ENCODE results near the gene DACT3.
"Not testable (repeated sequence)": the region's sequence is repeated elsewhere in the genome, so short reads cannot be mapped to it uniquely, and the experiment has no call there.

Gene DACT3

DNA sequence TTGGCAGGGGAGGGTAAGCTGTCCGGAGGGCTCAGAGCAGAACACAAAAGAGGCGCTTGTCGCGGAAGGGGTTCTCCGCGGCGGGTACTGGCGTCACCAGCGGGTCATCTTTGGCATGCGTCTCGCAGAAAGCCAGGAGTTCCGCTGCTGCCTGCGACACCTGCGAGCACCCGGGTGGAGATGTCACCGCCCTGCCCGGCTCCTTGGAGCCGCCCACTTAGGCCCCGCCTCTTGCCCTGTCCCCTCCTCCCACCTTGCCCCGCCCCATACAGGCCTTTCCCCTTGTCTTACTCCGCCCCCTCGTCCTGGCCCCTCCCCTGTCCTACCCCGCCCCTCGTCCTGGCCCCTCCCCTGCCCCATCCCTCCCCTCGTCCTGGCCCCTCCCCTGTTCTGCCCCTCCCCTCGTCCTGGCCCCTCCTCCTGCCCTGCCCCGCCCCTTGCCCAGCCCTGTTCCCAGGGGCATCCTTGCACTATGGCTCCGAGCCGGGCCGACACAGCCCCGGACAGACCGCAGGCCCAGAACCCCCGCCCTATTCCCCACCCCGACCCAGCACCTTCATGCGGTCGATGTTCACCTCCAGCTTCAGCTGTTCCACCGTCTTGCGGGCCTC lies 26.8 kb downstream of the DACT3 start:
- ChIA-PET POLR2A (interaction anchor here (0.9 kb wide), 1 partner anchor 33 kb away, joined by 3 read pairs; the partner anchor contains the start of gene CALM3), CTCF (interaction anchor here (1.5 to 8.3 kb wide), 5 partner anchors 9 to 28 kb away, joined by 3 to 94 read pairs (median 27); partner anchors contain the start of genes DACT3 and PTGIR)
- TF ChIP-seq, protein P1, sequence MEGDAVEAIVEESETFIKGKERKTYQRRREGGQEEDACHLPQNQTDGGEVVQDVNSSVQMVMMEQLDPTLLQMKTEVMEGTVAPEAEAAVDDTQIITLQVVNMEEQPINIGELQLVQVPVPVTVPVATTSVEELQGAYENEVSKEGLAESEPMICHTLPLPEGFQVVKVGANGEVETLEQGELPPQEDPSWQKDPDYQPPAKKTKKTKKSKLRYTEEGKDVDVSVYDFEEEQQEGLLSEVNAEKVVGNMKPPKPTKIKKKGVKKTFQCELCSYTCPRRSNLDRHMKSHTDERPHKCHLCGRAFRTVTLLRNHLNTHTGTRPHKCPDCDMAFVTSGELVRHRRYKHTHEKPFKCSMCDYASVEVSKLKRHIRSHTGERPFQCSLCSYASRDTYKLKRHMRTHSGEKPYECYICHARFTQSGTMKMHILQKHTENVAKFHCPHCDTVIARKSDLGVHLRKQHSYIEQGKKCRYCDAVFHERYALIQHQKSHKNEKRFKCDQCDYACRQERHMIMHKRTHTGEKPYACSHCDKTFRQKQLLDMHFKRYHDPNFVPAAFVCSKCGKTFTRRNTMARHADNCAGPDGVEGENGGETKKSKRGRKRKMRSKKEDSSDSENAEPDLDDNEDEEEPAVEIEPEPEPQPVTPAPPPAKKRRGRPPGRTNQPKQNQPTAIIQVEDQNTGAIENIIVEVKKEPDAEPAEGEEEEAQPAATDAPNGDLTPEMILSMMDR (IDR thresholded peaks at IDR 0.05; ENCODE audit: insufficient read depth, low read length, missing control alignments) = no peak
- no peak for DNase-seq (ENCODE audit: low read depth, low spot score)
- H3K4me3 ChIP-seq (ENCODE audit: low read depth, low read length) = peak overlapping the region; percentile 54

DNA sequence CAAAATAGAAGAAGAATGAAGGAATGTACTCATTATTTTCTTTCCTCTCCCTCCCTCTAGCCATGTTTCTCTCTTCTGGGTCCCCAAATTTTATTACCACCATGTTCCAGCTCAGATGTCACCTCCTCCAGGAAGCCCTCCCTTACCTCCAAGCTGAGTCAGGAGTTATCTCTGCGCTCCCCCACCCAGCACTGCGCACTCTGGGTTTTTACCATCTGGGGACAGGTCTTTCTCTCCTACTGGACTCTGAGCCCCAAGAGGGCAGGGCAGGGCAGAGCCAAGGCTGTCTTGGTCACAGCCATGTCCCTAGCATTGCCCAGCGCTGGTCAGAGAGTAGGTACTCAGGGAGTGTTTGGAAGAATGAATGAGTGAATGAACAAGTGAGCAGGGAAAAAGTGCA lies 27.9 kb downstream of the DACT3 start:
- TF ChIP-seq, protein P1 (IDR thresholded peaks at IDR 0.05; ENCODE audit: insufficient read depth, low read length, missing control alignments) = no peak
- POLR2A ChIA-PET = no interaction called here
- CTCF ChIA-PET = interaction anchor here (1.5 to 8.3 kb wide), 6 partner anchors 8 to 71 kb away, joined by 3 to 94 read pairs (median 18); partner anchors contain the start of genes DACT3 and PTGIR
- no peak for DNase-seq (ENCODE audit: low read depth, low spot score)
- H3K4me3 ChIP-seq (ENCODE audit: low read depth, low read length) = no peak overlapping the region

DNA sequence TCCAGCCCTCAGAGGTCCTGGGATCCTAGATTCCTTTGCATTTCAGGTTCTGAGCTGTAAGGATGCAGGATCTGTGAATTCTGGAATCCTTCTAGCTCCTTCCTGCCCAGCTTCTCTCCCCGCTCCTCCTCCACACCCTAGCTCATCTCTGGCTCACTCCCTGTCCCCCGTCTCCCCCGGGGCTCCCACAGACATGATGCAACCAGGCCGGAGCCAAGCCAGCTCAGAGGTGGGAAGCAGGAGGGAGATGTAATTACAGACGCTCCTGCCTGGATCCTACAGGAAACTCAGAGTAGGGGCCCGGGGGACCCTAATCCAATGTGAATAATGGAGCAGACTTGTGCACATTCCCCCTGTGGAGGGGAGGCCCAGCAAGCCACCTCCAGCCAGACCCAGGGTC lies 29.5 kb downstream of the DACT3 start:
- no peak overlapping the region for H3K4me3 ChIP-seq (ENCODE audit: low read depth, low read length)
- DNase-seq (ENCODE audit: low read depth, low spot score) = no peak
- TF ChIP-seq, protein P1 (IDR thresholded peaks at IDR 0.05; ENCODE audit: insufficient read depth, low read length, missing control alignments) = no peak
- ChIA-PET CTCF (interaction anchor here (1.3 to 8.3 kb wide), 7 partner anchors 10 to 236 kb away, joined by 3 to 94 read pairs (median 12); partner anchors contain the start of gene DACT3), POLR2A (interaction anchor here (0.7 to 1.1 kb wide), 5 partner anchors 11 to 44 kb away, joined by 3 to 5 read pairs (median 3); partner anchors contain the start of genes CALM3 and DACT3)

DNA sequence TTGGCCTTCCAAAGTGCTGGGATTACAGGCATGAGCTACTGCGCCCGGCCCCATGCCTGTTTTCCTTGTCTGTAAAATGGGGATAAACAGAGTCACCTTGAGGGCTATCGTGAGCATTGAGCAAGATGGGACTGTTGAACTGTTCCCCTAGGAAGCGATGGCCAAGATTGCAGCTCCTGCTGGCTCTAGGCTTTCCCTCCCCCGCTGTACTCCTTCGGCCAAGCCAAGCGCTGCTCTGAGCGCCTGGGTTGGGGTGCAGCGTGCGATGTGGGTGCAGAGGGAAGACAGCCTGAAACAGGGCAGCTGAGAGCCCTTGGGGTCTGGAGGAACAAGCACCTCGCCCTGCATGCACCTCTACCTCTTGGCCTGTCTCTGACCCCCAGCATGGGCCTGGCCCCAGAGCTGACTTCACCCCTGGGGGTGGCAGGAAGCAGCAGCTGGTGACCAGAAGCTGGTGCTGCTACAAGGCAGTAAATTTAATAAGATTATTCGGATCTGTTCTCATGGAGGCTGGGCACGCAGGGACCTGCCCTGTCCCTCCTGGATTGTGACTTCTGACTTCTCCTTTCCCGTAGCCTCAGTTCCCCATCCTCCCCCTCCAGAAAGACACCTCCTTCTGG lies 30.3 kb downstream of the DACT3 start:
- TF ChIP-seq, protein P1 (IDR thresholded peaks at IDR 0.05; ENCODE audit: insufficient read depth, low read length, missing control alignments) = no peak
- no peak for DNase-seq (ENCODE audit: low read depth, low spot score)
- POLR2A ChIA-PET = interaction anchor here (0.7 to 1.1 kb wide), 4 partner anchors 10 to 43 kb away, joined by 3 to 5 read pairs (median 4); partner anchors contain the start of gene DACT3
- no peak overlapping the region for H3K4me3 ChIP-seq (ENCODE audit: low read depth, low read length)
- CTCF ChIA-PET = interaction anchor here (1.5 to 8.3 kb wide), 6 partner anchors 9 to 98 kb away, joined by 6 to 94 read pairs (median 20); partner anchors contain the start of gene DACT3

DNA sequence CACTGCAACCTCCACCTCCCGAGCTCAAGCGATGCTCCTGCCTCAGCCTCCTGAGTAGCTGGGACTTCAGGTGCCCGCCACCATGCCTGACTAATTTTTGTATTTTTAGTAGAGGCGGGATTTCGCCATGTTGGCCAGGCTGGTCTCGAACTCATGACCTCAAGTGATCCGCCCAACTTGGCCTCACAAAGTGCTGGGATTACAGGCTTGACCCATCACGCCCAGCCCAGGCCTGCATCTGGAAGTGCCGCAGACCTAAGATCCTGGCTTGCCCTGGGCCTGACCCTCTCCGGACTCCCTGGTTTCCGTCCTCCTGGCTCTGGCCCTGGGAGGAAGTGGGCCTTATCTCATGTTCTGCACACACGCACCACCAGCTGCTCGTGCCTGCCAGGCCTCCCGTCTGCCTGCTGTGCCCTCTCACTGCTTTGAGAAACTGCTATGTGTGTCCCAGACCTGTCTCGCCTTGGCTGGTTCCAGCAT lies 31.4 kb downstream of the DACT3 start:
- ChIA-PET POLR2A (no interaction called here), CTCF (interaction anchor here (1.5 to 8.3 kb wide), 3 partner anchors 11 to 33 kb away, joined by 3 to 94 read pairs (median 63); partner anchors contain the start of gene DACT3)
- H3K4me3 ChIP-seq (ENCODE audit: low read depth, low read length) = no peak overlapping the region
- DNase-seq (ENCODE audit: low read depth, low spot score) = no peak
- TF ChIP-seq, protein P1 (IDR thresholded peaks at IDR 0.05; ENCODE audit: insufficient read depth, low read length, missing control alignments) = no peak

DNA sequence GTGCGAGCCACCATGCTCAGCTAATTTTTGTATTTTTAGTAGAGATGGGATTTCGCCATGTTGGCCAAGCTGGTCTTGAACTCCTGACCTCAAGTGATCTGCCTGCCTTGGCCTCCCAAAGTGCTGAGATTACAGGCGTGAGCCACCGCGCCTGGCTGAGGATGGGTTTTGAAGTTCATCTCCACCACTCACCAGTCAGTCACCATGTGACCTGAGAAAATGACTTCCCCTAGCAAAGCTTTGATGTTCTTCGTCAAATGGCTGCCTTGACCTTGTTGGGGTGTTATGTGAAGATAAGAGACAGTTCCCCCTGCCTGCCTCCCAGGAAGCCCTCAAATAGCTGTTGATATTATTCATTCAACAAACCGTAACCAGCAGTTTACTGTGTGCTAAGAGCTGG lies 32.0 kb downstream of the DACT3 start:
- CTCF ChIA-PET = interaction anchor here (1.5 to 8.3 kb wide), 3 partner anchors 10 to 33 kb away, joined by 3 to 94 read pairs (median 63); partner anchors contain the start of gene DACT3
- POLR2A ChIA-PET; DNase-seq (ENCODE audit: low read depth, low spot score); H3K4me3 ChIP-seq (ENCODE audit: low read depth, low read length): not testable (repeated sequence)
